ENCODE data around the gene SMIM27. TPM values are rescaled to one million over a fixed set of nuclear protein-coding genes. Genes with fewer than 3 reads are reported as not detected.
A peak's percentile ranks its signal among the peaks of the same experiment; 100 is the strongest.

The SMIM27 gene
- total RNA-seq, 1 donor from 2014 or later, result 15.5 TPM

- intact Hi-C loops (cut with micrococcal nuclease), result no loop called here
- peaks cover 24% of the 10 kb centered on the region for H3K4me1 Mint-ChIP-seq (ENCODE audit: low read depth)
- no peak overlapping the region for H3K27ac Mint-ChIP-seq
Observed at GRCh38 chr9:32570262-32570661, 18.1 kb downstream of the SMIM27 start.

GRCh38 chr9:32571969-32572899 lies 20.1 kb downstream of the SMIM27 start:
- H3K4me3 Mint-ChIP-seq (ENCODE audit: low read depth), result peak overlapping the region; percentile 97
- H3K9me3 Mint-ChIP-seq, result no peaks in the 10 kb centered on the region
- peaks cover 23% of the 10 kb centered on the region for H3K4me1 Mint-ChIP-seq (ENCODE audit: low read depth)
- H3K27me3 Mint-ChIP-seq (ENCODE audit: low read depth), result peaks cover 4% of the 10 kb centered on the region
- intact Hi-C loops (cut with micrococcal nuclease), result loop anchor here (1.0 kb wide), 5 partner anchors 16 to 193 kb away; partner anchors contain the start of genes ACO1 and RIGI
- peak; percentile 64 for DNase-seq (ENCODE audit: low spot score)
- H3K36me3 Mint-ChIP-seq (ENCODE audit: low read depth), result peaks cover 17% of the 10 kb centered on the region
- peak overlapping the region; percentile 97 for H3K27ac Mint-ChIP-seq

More at GRCh38 chr9:32570262-32570661, 18.1 kb downstream of the SMIM27 start:
- no peaks in the 10 kb centered on the region for H3K27me3 Mint-ChIP-seq (ENCODE audit: low read depth)
- H3K4me3 Mint-ChIP-seq (ENCODE audit: low read depth), result no peak overlapping the region
- no peak for DNase-seq (ENCODE audit: low spot score)
- H3K36me3 Mint-ChIP-seq (ENCODE audit: low read depth), result peaks cover 27% of the 10 kb centered on the region
- no peaks in the 10 kb centered on the region for H3K9me3 Mint-ChIP-seq

- peak; percentile 92 for DNase-seq (ENCODE audit: low spot score)
- intact Hi-C loops (cut with micrococcal nuclease), result loop anchor here (1.0 kb wide), 5 partner anchors 17 to 194 kb away; partner anchors contain the start of genes ACO1 and RIGI
- Mint-ChIP-seq H3K4me1 (ENCODE audit: low read depth) (peaks cover 23% of the 10 kb centered on the region), H3K27ac (peak within 1 kb of the TSS; percentile 97), H3K36me3 (ENCODE audit: low read depth) (peaks cover 10% of the 10 kb centered on the region), H3K27me3 (ENCODE audit: low read depth) (peaks cover 8% of the 10 kb centered on the region), H3K9me3 (no peaks in the 10 kb centered on the region), H3K4me3 (ENCODE audit: low read depth) (peak within 1 kb of the TSS; percentile 97)
Observed at GRCh38 chr9:32572900-32573523, 20.9 kb downstream of the SMIM27 start, which contains the start of gene NDUFB6. Gene NDUFB6, minus strand, starts transcription at chr9:32573159. Its CDS starts 99 bp downstream, at chr9:32573060.

GRCh38 chr9:32573821-32574220 lies 21.7 kb downstream of the SMIM27 start:
- DNase-seq (ENCODE audit: low spot score), result no peak
- Mint-ChIP-seq H3K27ac (peak overlapping the region; percentile 97), H3K27me3 (ENCODE audit: low read depth) (peaks cover 11% of the 10 kb centered on the region), H3K4me3 (ENCODE audit: low read depth) (peak overlapping the region; percentile 97), H3K36me3 (ENCODE audit: low read depth) (peaks cover 6% of the 10 kb centered on the region), H3K4me1 (ENCODE audit: low read depth) (peaks cover 23% of the 10 kb centered on the region), H3K9me3 (no peaks in the 10 kb centered on the region)
- intact Hi-C loops (cut with micrococcal nuclease), result no loop called here

GRCh38 chr9:32574858-32575257 lies 22.7 kb downstream of the SMIM27 start:
- DNase-seq (ENCODE audit: low spot score), result no peak
- peaks cover 12% of the 10 kb centered on the region for H3K27me3 Mint-ChIP-seq (ENCODE audit: low read depth)
- no peaks in the 10 kb centered on the region for H3K9me3 Mint-ChIP-seq
- intact Hi-C loops (cut with micrococcal nuclease), result no loop called here
- no peak overlapping the region for H3K27ac Mint-ChIP-seq
- peaks cover 22% of the 10 kb centered on the region for H3K4me1 Mint-ChIP-seq (ENCODE audit: low read depth)
- no peak overlapping the region for H3K4me3 Mint-ChIP-seq (ENCODE audit: low read depth)
- peaks cover 5% of the 10 kb centered on the region for H3K36me3 Mint-ChIP-seq (ENCODE audit: low read depth)

GRCh38 chr9:32577316-32577715 lies 25.2 kb downstream of the SMIM27 start:
- no peaks in the 10 kb centered on the region for H3K36me3 Mint-ChIP-seq (ENCODE audit: low read depth)
- no peak overlapping the region for H3K27ac Mint-ChIP-seq
- no peak for DNase-seq (ENCODE audit: low spot score)
- peaks cover 21% of the 10 kb centered on the region for H3K27me3 Mint-ChIP-seq (ENCODE audit: low read depth)
- no peak overlapping the region for H3K4me3 Mint-ChIP-seq (ENCODE audit: low read depth)
- peaks cover 14% of the 10 kb centered on the region for H3K4me1 Mint-ChIP-seq (ENCODE audit: low read depth)
- intact Hi-C loops (cut with micrococcal nuclease), result no loop called here
- no peaks in the 10 kb centered on the region for H3K9me3 Mint-ChIP-seq

- peaks cover 7% of the 10 kb centered on the region for H3K4me1 Mint-ChIP-seq (ENCODE audit: low read depth)
- H3K36me3 Mint-ChIP-seq (ENCODE audit: low read depth), result no peaks in the 10 kb centered on the region
- H3K27me3 Mint-ChIP-seq (ENCODE audit: low read depth), result peaks cover 21% of the 10 kb centered on the region
- no peak for DNase-seq (ENCODE audit: low spot score)
- no peaks in the 10 kb centered on the region for H3K9me3 Mint-ChIP-seq
- intact Hi-C loops (cut with micrococcal nuclease), result loop anchor here (1.0 kb wide), 1 partner anchor 200 kb away; no protein-coding TSS in a partner anchor
- H3K4me3 Mint-ChIP-seq (ENCODE audit: low read depth), result no peak overlapping the region
- H3K27ac Mint-ChIP-seq, result no peak overlapping the region
Observed at GRCh38 chr9:32578976-32579375, 26.8 kb downstream of the SMIM27 start.

GRCh38 chr9:32579706-32580331 lies 27.7 kb downstream of the SMIM27 start:
- Mint-ChIP-seq H3K4me1 (ENCODE audit: low read depth) (peaks cover 7% of the 10 kb centered on the region), H3K27ac (no peak overlapping the region), H3K27me3 (ENCODE audit: low read depth) (peaks cover 23% of the 10 kb centered on the region), H3K9me3 (no peaks in the 10 kb centered on the region), H3K36me3 (ENCODE audit: low read depth) (no peaks in the 10 kb centered on the region), H3K4me3 (ENCODE audit: low read depth) (no peak overlapping the region)
- peak; percentile 53 for DNase-seq (ENCODE audit: low spot score)
- intact Hi-C loops (cut with micrococcal nuclease), result loop anchor here (1.0 to 5.0 kb wide), 3 partner anchors 38 to 389 kb away; no protein-coding TSS in a partner anchor

GRCh38 chr9:32580631-32581300 lies 28.6 kb downstream of the SMIM27 start:
- Mint-ChIP-seq H3K36me3 (ENCODE audit: low read depth) (no peaks in the 10 kb centered on the region), H3K4me3 (ENCODE audit: low read depth) (no peak overlapping the region), H3K27me3 (ENCODE audit: low read depth) (peaks cover 26% of the 10 kb centered on the region), H3K4me1 (ENCODE audit: low read depth) (peaks cover 7% of the 10 kb centered on the region), H3K9me3 (no peaks in the 10 kb centered on the region), H3K27ac (no peak overlapping the region)
- intact Hi-C loops (cut with micrococcal nuclease), result loop anchor here (2.0 to 5.0 kb wide), 2 partner anchors 38 to 388 kb away; no protein-coding TSS in a partner anchor
- no peak for DNase-seq (ENCODE audit: low spot score)

GRCh38 chr9:32581512-32582143 lies 29.5 kb downstream of the SMIM27 start:
- Mint-ChIP-seq H3K27me3 (ENCODE audit: low read depth) (peaks cover 27% of the 10 kb centered on the region), H3K4me1 (ENCODE audit: low read depth) (peaks cover 5% of the 10 kb centered on the region), H3K9me3 (no peaks in the 10 kb centered on the region), H3K27ac (no peak overlapping the region), H3K4me3 (ENCODE audit: low read depth) (no peak overlapping the region), H3K36me3 (ENCODE audit: low read depth) (no peaks in the 10 kb centered on the region)
- no peak for DNase-seq (ENCODE audit: low spot score)
- intact Hi-C loops (cut with micrococcal nuclease), result loop anchor here (2.0 to 5.0 kb wide), 2 partner anchors 39 to 387 kb away; no protein-coding TSS in a partner anchor

GRCh38 chr9:32584784-32585183 lies 32.7 kb downstream of the SMIM27 start:
- Mint-ChIP-seq H3K4me3 (ENCODE audit: low read depth) (no peak overlapping the region), H3K27ac (no peak overlapping the region), H3K9me3 (no peaks in the 10 kb centered on the region), H3K27me3 (ENCODE audit: low read depth) (peaks cover 25% of the 10 kb centered on the region), H3K4me1 (ENCODE audit: low read depth) (peaks cover 7% of the 10 kb centered on the region), H3K36me3 (ENCODE audit: low read depth) (no peaks in the 10 kb centered on the region)
- no peak for DNase-seq (ENCODE audit: low spot score)
- intact Hi-C loops (cut with micrococcal nuclease), result loop anchor here (5.0 kb wide), 1 partner anchor 42 kb away; no protein-coding TSS in a partner anchor

Data from activated T-helper 2 cell treated with anti-CD3 and anti-CD28 coated beads, Interferon-gamma antibody, Interleukin-2, Interleukin-4, amounts not matched to agents 10 μg/mL and 5 μg/mL and 100 μg/mL, durations not matched to agents 14 hours and 24 hours and 36 hours (primary cell).